ELR (cell line): ENCODE results near the gene RHOG.
"Not testable (repeated sequence)": the region's sequence is repeated elsewhere in the genome, so short reads cannot be mapped to it uniquely, and the experiment has no call there.

Experiments used
- DNase-seq: peaks from one replicate; pipeline ENCODE4 v3.0.0-alpha.2; 2015; ENCODE audit warnings: low read depth

RHOG gene

DNA sequence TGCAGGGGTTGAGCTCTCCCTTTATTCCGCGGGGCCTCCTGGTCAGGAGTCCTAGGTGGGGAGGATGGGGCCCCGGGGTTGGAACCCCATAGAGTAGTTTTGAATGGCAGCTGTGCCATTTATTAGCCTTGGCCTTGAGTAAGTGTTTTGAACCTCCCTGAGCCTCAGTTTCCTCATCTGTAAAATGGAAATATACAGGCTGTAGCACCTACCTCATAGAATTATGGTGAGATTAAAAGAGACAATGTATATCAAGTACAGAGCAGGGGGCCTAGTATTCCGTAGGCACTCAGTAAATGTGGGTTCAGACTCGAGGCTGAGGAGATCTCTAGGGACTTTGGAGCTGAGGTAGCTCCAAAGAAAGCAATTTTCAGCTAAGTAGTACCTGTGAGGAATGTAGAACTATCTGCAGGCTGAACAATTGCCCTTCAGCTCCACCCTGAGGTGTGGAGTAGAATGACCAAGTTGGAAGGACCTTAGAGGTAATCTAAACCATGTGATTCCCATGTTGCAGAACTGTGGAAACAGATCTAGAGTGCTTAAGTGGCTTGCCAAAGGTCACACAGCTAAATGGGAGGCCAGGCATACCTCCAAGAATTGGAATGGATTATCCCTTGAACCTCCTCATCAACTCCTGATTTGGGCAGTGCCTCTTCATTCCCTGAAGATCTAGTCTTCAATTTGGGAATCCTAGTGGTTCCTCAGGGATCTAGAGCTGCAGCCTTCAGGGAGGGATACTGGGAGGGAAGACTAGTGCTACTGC is 31.7 kb downstream of the RHOG start:
- DNase-seq, result peak; percentile 71

DNA sequence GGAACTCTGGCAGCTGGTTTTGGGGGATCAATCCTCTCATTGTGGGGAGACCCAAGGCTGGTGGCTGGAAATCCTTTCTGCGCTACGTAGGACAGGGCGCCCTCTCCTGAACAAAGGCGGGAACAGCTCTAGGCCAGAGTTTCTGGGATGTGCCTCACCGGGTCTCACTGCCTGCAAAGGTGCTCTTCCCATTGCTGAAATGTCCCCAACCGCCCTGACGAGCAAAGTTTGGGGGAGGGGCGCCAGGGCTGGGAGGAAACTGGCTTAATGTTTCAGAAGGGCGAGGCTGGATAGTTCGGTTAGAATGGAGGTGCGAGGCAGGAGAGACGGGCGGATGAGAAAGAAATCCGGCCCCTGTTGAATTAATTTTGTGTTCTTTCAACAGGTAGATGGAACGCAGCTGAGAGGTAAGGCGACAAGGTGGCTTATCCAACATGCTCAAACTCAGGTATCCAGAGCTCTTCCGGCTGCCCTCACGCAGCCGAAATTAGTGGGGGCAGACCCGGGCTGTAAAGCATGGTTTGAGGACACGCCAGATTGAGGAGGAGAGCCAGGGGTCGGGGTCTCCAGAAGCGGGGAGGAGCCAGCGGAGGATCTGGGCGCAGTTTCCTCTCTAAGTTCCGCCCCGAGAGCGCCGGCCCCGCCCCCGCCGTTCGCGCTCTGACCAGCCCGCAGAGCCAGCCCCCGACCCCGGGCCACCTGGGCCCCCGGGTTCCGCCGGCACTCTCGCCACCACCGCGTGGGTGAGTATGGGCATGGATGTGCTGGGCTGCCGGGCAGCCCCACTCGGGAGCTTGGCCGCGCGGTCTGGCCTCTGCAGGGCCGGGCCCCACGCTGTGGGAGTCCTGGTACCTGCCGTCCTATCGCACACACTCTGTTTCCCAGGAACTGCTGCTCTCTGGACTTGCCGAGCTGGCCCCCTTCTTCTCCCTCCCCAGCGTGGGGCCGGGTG is 32.6 kb downstream of the RHOG start, which contains the start of gene PGAP2:
PGAP2 (plus strand) TSS at position 652 of the 952 bp plus-strand sequence. CDS start 2,700 bp downstream, outside the sequence.
- DNase-seq, result peak; percentile 72

DNA sequence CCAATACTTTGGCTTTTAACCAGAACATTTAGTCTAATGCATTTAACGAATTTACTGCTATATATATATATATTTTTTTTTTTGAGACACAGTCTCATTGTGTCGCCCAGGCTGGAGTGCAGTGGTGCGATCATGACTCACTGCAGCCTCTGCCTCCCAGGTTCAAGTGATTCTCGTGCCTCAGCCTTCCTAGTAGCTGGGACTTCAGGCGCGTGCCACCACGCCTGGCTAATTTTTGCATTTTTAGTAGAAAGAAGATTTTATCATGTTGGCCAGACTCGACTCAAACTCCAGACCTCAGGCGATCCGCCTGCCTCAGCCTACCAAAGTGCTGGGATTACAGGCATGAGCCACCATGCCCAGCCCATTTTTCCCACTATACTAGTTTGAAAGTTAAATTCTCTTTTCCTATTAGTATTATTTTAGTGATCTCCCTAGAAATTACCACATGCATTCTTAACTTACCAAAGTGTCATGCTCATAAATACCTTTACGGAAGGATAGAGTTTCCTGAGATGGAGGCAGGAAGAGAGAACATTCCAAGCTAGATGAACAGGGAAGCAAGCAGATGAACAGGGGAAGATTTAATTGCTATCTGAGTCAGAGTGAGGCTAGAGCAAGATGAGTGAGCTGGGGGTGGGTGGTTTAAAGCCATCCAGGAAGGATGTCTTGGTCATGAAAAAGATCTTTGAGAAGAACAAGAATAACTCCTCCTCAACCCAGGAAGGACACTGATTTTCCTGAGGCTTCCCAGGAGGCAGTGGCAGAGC is 36.8 kb downstream of the RHOG start:
- DNase-seq, result peak; percentile 89

DNA sequence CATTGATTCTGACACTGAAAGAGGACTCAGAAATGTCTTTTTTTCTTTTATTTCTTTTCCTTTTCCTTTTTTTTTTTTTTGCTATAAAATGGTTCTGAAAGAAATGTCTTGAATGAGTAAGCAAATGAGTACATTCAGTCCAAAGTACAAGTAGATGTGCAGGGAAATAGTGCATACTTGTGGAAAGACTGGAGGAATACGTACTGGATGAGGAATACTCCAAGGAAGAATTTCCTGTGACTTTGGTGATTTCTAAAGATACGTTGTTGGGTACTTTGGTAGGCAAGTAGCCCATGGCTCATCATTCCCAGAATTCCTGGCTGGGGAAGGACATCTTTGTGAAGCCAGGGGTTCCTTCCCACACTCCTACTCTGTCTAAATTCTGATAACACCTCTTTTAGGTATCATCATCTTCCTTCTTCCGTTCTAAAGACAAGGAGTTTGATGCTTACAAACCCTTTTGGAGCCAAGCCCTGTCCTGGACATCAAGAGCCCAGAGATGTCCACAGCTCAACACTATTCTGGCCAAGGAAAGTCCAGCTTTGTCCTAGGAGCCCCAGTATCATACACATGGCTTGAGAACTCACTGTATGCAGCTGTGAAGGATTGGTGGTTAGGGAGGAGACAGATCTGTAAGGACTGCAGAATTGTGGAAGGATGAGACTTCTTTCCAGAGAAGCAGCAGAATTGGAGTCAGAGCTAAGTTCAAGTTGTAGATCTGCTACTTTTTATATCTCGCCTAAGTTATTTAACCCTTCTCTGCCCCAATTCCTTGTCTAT is 38.6 kb downstream of the RHOG start:
- DNase-seq, result peak; percentile 71

DNA sequence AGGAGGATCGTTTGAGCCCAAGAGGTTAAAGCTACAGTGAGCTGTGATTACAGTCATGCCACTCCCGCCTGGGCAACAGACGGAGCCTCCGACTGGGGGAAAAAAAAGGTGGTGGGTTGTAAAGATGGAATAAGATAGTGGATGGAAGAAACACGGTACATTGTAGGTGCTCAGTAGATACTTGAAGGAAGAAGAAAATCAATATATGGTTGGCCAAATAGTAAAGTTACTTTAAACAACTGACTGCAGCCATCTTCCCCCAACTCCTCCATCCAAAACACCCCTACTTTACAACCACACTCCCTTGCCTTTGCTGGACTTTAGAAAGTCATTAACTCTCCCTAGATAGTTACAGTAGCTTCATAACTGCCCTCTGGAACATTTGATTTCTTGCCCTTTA is 40.9 kb downstream of the RHOG start:
- no peak for DNase-seq

DNA sequence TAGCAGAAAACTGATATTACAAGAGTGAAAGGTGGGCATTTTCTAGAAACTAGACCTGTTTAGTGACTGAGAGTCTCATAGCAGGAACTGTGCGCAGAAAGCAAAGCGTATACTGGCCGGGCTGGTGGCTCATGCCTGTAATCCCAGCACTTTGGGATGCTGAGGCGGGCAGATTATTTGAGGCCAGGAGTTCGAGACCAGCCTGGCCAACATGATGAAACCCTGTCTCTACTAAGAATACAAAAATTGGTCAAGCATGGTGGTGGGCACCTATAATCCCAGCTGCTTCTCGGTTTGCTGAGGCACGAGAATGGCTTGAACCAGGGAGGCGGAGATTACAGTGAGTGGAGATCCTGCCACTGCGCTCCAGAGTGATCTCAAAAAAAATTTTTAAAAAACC is 41.6 kb downstream of the RHOG start:
- no peak for DNase-seq

DNA sequence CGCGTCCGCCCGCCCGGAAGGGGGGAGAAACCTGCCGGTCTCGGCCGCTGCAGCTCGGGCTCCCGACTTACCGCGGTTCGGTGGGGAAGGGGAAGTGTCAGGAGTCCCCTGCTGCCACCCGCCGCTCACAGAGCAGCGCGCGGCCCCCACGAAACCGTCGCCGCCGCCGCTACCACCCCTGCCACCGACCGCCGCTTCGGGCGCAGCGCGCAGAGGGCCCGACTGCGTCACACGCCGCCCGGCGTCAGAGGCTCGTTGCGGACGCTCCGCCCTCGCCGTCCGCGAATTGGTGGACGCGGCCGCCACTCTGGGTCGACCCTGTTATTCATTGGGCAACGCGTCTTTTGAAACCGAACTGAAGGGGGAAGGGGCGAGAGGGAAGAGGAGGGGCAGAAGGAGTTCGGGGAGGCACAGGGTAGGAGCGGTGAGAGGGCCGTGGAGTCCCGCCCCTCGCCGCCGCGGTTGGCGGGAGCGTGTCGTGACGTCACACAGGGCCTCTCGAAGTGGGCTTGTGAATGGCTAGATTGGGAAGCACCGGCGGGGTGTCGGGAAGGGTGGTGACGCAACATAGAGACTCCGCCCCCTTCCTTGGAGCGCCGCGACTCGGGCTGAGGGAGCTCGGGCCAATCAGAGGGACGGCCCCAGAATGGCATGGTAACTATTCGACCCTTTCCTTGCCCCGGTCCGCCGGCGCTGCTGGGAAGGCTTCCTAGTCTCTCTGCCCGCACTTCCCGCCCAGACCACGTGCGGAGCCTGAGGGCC is 43.2 kb downstream of the RHOG start, which contains the start of gene NUP98:
NUP98 (minus strand) TSS at position 226 of the 762 bp plus-strand sequence. CDS start 15,437 bp downstream, outside the sequence.
- peak; percentile 99 for DNase-seq

DNA sequence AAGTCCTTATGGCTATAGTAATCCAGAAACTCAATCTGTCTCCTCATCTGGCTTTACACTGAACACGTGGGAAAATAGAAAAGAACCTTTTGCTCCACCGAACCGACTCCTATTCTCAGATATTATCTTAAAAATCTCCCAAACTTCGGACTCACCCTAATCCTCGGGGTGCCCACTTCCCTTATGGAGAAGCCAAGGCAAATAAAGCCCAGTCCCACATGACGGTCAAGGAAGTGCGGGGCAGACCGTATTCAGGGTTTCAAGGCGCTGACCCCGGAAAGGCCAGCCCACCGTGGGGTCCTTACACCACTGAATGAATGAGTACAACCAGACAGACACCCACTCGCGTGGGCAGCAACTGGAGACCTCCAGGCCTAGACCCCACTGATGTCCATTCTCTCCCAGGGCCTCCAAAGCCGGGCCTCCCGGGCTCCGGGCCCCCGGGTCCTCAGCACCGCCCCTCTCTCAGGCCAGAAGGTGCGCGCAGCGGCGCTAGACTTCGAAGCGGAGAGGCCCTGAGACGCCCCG is 43.9 kb downstream of the RHOG start:
- DNase-seq, result peak; percentile 63

DNA sequence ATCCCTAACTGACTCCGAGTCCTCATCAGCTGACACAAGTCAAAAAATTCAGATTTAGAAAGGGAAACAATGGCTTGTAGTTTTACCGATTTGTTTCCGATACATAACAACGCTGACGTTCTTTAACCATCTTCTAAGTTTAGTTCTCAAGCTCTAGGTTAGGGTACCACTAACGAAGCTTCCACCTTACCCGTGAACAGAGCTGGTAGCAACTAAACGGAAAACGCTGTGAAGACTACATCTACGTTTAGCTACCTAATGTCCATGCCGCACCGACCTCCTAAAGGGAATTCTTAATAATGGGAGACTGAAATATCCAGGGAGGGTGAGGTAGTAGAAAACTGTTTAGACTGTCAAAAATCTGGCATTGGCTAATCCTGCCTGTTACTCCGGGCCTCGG is 44.4 kb downstream of the RHOG start:
- no peak for DNase-seq

DNA sequence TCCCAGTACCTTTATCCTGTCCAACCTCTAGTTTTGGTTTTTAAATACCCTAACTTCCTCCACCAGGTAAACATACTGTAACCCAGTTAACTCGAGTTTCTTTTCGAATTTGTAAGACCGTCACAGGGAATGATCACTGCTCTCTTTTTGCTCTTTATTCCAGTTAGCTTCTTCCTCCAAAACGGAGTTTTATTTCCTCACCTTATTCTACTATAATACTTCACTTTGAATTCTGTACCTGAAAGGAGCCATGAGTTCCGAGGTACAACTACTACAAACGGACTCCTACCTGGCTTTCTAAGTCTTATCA is 44.8 kb downstream of the RHOG start:
- no peak for DNase-seq

DNA sequence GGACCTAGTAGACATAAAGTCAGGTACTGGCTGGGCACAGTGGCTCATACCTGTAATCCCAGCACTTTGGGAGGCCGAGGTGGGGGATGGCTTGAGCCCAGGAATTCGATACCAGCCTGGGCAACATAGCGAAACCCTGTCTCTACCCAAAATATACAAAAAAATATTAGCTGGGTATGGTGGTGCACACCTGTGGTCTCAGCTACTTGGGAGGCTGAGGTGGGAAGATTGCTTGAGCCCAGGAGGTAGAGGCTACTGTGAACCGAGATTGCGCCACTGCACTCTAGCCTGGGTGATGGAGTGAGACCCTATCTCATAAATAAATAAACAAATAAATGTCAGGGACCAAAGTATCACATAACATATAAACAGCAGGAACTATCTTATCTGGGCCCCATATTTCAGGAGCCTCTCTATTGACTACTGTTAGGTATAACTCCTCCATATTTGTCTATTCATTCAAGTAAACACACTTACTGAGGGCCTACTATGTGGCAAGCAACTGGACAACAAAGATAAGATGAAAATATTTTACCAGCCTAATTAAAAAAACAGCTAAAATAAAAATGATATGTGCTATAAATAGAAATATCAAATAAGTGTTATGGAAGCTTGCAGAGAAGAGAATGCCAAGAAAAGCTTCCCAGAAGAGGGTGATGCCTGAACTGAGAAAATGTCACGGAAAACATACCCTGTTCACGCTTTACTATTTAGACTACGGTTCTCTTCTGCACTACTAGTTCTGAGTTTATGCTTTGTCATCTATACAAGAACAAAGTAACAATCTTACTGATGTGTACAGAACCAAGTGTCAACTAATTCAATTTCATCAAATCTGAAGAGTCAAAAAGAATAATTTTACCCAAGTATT is 45.4 kb downstream of the RHOG start:
- no peak for DNase-seq

DNA sequence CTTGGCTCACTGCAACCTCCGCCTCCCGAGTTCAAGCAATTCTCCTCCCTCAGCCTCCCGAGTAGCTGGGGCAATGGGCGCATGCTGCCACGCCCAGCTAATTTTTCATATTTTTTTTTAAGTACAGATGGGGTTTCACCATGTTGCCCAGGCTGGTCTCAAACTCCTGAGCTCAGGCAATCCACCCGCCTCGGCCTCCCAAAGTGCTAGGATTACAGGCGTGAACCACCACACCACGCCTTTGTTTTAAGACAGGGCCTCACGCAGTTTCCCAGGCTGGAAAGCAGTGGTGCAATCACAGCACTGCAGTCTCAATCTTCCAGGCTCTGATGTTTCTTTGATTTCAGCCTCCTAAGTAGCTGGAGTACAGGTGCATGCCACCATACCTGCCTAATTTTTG is 46.4 kb downstream of the RHOG start:
- not testable (repeated sequence) for DNase-seq

DNA sequence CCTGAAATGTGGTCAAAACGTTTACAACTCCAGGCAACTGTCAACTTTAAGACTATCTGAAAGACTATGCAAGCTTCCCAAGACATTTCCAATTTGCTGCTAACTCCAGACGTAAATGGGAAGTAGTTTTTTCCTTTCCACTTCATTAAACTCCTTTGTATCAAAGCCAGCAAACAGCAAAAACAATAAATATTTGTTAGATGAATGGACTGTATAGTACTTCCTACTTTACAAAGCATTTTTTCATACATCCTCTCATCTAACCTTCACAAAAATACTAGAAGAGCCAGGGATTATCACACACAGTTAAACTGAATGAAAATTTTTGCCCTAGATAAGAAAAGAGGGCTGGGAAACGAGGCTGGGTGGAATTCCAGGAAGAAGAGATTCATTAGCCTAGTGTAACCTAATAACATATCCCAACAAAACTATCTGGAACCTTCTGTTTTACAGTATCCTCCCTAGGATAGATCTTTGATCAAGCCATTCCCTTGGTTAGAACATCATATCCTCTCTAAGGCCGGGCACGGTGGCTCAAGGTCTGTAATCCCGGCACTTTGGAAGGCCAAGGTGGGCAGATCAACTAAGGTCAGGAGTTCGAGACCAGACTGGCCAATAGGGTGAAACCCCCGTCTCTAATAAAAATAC is 53.9 kb downstream of the RHOG start:
- no peak for DNase-seq

DNA sequence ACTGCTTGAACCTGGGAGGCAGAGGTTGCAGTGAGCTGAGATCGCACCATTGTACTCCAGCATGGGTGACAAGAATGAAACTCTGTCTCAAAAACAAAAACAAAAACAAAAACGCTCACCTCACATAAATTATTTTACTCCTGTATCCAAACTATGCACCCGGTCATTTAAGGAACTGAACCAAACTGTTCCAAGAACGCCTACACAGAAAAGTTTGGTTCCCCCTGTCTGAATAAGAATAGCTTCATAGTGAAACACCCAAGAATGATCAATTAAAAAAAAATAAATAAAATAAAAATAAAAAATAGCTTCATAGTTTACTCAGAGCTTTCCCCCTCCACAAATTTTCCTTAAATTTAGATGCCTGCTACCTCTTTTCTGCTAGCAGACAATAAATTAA is 57.1 kb downstream of the RHOG start:
- no peak for DNase-seq

DNA sequence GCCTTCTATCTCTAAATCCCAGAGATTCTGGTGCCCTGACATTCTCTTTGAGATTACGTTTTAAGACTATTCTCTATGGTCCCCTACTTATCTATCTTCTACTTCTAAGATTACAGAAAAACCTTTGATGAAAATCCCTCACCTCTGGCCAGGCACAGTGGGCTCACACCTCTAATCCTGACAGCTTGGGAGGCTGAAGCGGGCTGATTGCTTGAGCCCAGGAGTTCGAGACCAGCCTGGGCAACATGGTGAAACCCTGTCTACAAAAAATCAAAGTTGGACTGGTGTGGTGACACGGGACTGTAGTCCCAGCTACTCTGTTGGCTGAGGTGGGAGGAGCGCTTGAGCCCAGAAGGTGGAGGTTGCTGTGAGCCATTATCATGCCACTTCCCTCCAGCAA is 57.8 kb downstream of the RHOG start:
- DNase-seq, result no peak

DNA sequence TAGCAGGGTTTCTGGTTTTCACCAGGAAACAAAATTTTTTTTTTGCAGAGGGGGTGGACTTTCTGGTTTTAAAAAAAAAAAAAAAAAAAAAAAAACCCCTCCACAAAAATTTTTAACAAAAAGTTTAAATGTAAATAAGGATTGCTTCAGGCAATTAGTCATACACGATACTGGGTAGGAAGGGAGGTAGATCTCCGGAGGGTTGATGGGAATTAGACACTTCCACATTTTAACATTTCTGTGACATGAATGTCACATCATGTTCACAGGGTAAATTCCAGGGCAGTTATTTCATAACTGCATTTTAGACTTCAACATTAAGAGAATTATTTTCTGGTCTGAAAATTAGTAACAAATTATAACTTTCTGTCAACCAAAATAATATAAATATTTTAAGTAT is 59.3 kb downstream of the RHOG start:
- DNase-seq, result peak; percentile 61
